IMR-90 (cell line): ENCODE data around the gene PSMB2.
A peak's percentile ranks its signal among the peaks of the same experiment; 100 is the strongest.

ENCODE experiments used
- BHLHE40 ChIP-seq: fragments of 150-350 bp; IDR thresholded peaks from 2 replicates; pipeline ENCODE4 v1.6.1; 2016; ENCODE audit warnings: mild to moderate bottlenecking, low read depth, low read length
- CEBPB ChIP-seq: IDR thresholded peaks from 2 replicates; pipeline ENCODE4 v1.6.1; 2012; ENCODE audit warnings: low read depth, low read length, improper control_type of control experiment
- CHD1 ChIP-seq: IDR thresholded peaks from 2 replicates; pipeline ENCODE4 v1.6.1; 2012; ENCODE audit warnings: low read depth, low read length, improper control_type of control experiment
- CTCF ChIP-seq: conservative IDR thresholded peaks from 2 replicates; pipeline ENCODE4 v1.5.1; 2012; ENCODE audit warnings: mild to moderate bottlenecking, low read depth, low read length, improper control_type of control experiment
- FOS ChIP-seq: fragments of 150-350 bp; IDR thresholded peaks from 2 replicates; pipeline ENCODE4 v1.6.1; 2016; ENCODE audit warnings: low read depth, low read length
- MAFK ChIP-seq: IDR thresholded peaks from 2 replicates; pipeline ENCODE4 v1.6.1; 2012; ENCODE audit warnings: low read depth, low read length, improper control_type of control experiment
- MAZ ChIP-seq: IDR thresholded peaks from 2 replicates; pipeline ENCODE4 v1.6.1; 2012; ENCODE audit warnings: low read depth, mild to moderate bottlenecking, low read length, improper control_type of control experiment, moderate library complexity, borderline replicate concordance
- MXI1 ChIP-seq: IDR thresholded peaks from 2 replicates; pipeline ENCODE4 v1.6.1; 2012; ENCODE audit warnings: low read depth, mild to moderate bottlenecking, low read length, moderate library complexity, borderline replicate concordance
- POLR2A ChIP-seq: IDR thresholded peaks from 2 replicates; pipeline ENCODE4 v1.6.1; 2012; ENCODE audit warnings: mild to moderate bottlenecking, low read depth, low read length
- RAD21 ChIP-seq: IDR thresholded peaks from 2 replicates; pipeline ENCODE4 v1.6.1; 2012; ENCODE audit warnings: low read length, improper control_type of control experiment
- RCOR1 ChIP-seq: IDR thresholded peaks from 2 replicates; pipeline ENCODE4 v1.6.1; 2012; ENCODE audit warnings: mild to moderate bottlenecking, low read length, improper control_type of control experiment; ENCODE audit not compliant: insufficient replicate concordance
- SMC3 ChIP-seq: fragments of 150-350 bp; IDR thresholded peaks from 2 replicates; pipeline ENCODE4 v1.6.1; 2016; ENCODE audit warnings: low read depth, mild to moderate bottlenecking, antibody characterized with exemption, low read length, moderate library complexity
- TF ChIP-seq, protein P1 (sequence below): fragments of 150-350 bp; IDR thresholded peaks from 2 replicates; pipeline ENCODE4 v1.6.1; 2017; ENCODE audit warnings: mild to moderate bottlenecking, antibody characterized with exemption, low read length, low read depth

DNA sequence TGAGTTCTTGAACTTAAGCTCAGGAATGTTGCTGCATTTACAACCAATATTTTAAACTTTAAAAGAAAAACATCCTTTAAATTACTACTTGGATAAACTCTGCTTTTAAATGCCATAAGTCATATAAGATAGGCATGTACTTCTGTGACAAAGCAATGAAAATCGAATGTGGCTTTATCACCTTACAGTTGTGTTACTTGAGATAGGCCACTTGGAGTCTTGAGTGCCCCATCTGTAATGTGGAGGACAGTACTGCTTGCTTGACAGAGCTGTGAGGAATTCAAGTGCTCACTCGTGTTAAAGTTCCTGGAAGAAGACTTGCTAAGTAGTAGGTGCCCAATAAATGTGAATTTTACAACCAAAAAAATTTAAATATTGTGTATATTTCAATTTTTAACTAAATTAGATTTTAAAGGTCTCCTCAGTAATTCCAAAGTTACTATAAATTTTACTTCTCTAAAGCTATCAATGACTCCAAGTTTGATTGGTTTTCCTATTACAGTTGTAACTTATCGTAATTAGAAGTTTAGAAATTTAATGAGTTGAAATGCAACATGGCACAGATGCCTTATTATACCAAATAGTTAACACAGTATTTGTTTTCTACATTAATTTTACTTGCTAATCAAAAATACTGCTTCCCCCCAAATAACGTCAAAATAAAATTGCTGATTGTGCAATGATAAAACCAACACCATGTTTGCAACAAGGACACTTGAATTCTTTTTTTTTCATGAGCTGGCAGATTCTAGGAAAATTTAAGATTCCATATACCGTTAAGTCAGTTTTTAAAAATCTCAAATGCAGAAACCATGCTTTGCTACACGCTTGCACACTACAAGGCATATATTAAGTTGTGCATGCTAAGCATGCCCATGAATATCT is 21.8 kb downstream of the PSMB2 start:
- no peak for TF ChIP-seq POLR2A
- TF ChIP-seq CTCF: no peak
- TF ChIP-seq MXI1: no peak
- peak; percentile 75 for TF ChIP-seq MAFK
- TF ChIP-seq, protein P1, sequence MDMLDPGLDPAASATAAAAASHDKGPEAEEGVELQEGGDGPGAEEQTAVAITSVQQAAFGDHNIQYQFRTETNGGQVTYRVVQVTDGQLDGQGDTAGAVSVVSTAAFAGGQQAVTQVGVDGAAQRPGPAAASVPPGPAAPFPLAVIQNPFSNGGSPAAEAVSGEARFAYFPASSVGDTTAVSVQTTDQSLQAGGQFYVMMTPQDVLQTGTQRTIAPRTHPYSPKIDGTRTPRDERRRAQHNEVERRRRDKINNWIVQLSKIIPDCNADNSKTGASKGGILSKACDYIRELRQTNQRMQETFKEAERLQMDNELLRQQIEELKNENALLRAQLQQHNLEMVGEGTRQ: no peak
- peak; percentile 68 for TF ChIP-seq CEBPB
- no peak for TF ChIP-seq RAD21
- TF ChIP-seq BHLHE40: no peak
- no peak for TF ChIP-seq MAZ
- TF ChIP-seq SMC3: no peak
- TF ChIP-seq RCOR1: no peak
- no peak for TF ChIP-seq FOS
- no peak for TF ChIP-seq CHD1
